GM21360 (cell line): ENCODE results near the gene NANOS1.
"Not testable (repeated sequence)": the region's sequence is repeated elsewhere in the genome, so short reads cannot be mapped to it uniquely, and the experiment has no call there.

Experiments used
- ATAC-seq: cut with Tn5 transposase; IDR thresholded peaks from one replicate; pipeline ENCODE4 v1.9.1; 2021; ENCODE audit warnings: mild to moderate bottlenecking, moderate library complexity; ENCODE audit not compliant: unreplicated experiment

NANOS1 gene

DNA sequence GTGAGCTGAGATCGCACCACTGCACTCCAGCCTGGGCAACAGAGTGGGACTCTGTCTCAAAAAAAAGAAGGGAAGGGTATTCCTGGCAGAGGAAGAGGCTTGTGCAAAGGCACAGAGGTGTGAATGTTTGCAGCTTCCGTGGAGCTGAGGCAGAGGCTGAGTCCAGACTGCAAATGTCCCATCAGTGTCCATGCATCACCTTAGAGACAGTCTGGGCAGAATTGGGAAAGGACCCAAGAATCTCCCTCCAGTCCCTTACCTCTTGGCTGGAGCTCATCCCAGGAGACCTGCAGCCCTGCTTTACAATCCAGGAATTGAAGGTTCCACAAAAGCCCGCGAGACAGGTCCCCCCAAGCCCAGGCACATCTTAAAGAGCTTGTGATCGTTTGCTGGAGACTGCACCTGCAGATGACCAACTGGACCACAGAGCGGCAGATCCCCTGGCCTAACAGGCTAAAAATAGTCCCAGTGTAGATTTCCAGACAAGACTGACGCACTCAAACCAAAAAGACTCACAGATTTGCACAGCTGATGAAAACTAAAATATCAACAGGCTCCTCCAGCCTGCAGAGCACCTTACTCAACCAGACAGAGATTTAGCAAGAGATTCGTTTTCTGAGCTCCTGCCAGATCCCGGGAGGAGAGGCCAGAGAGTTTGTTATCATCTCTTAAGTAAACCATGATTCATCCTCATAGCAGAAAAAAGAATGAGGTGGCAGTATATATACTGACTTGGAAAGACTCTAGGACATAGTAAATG, 22.9 kb upstream of the NANOS1 start:
- no peak for ATAC-seq

- no peak for ATAC-seq
Measured at GRCh38 chr10:119007211-119007574, 22.3 kb upstream of the NANOS1 start.

- ATAC-seq = no peak
Measured at GRCh38 chr10:119020627-119020946, 8.9 kb upstream of the NANOS1 start.

DNA sequence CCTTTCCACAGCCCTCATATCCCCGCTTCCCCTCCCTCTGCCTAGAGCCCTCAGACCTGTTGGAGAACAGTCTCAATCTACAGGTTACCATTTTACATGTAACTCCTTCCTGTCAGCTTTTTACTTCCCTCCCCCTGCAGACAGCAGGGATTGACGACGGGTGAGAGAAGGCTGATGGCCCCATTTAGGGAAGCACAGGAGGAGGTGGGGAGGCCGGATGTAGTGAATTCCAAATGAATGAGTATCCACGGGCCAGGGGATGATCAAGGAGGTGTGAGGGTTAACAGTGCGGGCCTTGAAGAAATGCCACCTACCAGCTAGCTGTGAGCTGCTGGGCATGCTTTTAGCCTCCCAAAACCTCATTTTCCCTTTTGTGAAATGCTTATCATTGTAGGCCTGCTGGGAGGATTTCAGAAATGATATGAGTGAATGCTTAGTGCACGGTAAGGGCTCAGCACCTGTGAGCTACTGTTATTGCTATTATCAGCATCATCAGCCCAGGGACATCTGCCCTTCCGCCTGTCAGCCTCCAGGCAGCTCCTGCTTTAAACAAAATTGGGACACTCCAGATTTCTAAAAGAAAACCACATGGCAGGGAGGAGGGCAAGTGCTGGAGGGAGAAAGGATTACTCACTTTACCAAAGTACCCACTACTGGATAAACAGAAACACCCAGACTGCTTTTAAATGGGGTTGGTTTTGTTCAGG, 6.5 kb upstream of the NANOS1 start:
- no peak for ATAC-seq

GRCh38 chr10:119023553-119023868, 6.0 kb upstream of the NANOS1 start:
- ATAC-seq = no peak

- ATAC-seq = no peak
Measured at GRCh38 chr10:119024882-119025281, 4.6 kb upstream of the NANOS1 start.

- no peak for ATAC-seq
Measured at GRCh38 chr10:119025336-119025735, 4.2 kb upstream of the NANOS1 start.

GRCh38 chr10:119025776-119026175, 3.7 kb upstream of the NANOS1 start:
- no peak for ATAC-seq

- ATAC-seq = no peak
Measured at GRCh38 chr10:119026301-119027110, 3.0 kb upstream of the NANOS1 start.

DNA sequence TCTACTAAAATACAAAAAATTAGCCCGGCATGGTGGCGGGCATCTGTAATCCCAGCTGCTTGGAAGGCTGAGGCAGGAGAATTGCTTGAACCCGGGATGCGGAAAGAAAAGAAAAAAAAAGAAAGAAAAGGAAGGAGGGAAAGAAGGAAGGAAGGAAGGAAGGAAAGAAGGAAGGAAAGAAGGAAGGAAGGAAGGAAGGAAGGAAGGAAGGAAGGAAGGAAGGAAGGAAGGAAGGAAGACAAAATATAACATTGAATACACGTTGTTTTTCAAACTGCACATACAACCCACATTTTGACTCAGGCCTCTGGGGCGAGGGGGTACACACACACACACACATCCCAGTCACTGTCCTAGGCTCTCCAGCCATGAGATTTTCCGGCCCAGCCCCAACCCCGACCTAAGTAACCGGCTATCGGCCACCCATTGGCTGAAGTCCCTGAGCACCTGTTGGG, 1.0 kb upstream of the NANOS1 start:
- ATAC-seq = not testable (repeated sequence)

- ATAC-seq = peak; percentile 59
Measured at GRCh38 chr10:119028900-119029612, 458 bp upstream of the NANOS1 start.

DNA sequence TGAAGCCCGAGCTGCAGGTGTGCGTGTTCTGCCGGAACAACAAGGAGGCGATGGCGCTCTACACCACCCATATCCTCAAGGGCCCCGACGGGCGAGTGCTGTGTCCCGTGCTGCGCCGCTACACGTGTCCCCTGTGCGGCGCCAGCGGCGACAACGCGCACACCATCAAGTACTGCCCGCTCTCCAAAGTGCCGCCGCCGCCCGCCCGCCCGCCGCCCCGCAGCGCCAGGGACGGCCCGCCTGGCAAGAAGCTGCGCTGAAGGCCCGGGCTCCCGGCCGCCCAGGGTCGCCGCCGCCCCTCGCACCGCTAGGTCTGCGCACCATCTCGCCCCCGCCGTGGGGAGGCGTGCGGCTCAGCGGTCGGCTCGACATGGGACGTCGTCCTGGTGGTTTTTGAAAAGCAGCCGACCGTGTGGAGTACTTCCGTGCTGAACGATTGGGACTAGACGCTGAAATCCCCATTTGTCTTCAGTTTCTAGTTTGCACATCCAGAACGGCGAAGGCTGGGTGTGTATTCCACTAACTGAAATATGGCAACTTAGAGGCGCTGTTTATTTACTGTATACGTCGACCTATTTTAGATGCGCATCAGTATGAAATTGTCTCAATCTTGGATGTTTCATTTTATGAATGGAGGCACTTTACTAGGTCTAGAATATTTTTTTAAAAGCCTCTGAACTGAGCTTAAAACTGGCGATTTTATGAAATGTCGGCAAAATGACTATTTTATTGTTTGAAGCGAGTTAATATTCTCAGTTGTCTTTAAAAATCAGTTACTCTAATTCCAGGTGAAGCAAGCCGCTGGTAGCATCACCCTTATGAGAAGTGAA, 1.1 kb downstream of the NANOS1 start:
- peak; percentile 49 for ATAC-seq

- ATAC-seq = no peak
Measured at GRCh38 chr10:119031496-119032059, 2.1 kb downstream of the NANOS1 start.

DNA sequence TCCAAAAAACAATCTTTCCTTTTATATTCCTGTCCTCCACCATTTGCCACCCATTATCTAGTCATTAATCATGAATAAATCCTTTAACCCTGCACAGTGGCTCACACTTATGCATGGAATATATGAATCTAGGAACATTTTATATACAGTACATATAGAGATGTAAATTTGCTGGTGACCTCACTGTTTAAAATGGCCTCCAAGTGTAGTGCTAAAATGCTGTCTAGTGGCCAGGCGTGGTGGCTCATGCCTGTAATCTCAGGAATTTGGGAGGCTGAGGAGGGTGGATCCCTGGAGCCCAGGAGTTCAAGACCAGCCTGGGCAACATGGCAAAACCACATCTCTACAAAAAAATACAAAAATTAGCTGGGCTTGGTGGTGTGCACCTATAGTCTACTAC, 9.6 kb downstream of the NANOS1 start:
- ATAC-seq = no peak

GRCh38 chr10:119041326-119041725, 11.8 kb downstream of the NANOS1 start:
- ATAC-seq = no peak

DNA sequence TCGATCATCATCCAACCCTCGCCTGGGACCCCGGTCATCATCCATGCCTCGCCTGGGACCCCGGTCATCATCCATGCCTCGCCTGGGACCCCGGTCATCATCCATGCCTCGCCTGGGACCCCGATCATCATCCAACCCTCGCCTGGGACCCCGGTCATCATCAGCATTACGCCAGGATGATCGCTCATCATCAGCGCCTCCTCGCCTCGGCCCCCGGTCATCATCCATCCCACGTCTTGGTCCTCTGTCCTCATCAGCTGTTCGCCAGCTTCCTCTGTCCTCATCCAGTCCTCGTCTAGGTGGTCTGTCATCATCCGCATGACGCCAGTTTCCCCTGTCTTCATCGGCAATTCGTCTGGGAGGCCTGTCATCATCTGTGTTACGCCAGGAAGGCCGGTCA, 12.7 kb downstream of the NANOS1 start:
- no peak for ATAC-seq

- ATAC-seq = no peak
Measured at GRCh38 chr10:119045561-119045960, 16.0 kb downstream of the NANOS1 start.

DNA sequence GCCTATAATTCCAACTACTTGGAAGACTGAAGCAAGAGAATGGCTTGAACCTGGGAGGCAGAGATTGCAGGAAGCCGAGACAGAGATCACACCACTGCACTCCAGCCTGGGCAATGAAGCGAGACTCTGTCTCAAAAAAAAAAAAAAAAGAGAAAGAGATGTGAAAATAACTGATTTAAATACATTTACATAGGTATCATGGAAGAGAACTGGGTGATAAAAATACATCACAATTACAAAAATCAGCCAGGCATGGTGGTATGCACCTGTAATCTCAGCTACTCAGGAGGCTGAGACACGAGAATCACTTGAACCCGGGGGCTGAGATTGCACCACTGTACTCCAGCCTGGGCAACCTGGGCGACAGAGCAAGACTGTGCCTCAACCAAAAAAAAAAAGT, 19.8 kb downstream of the NANOS1 start:
- ATAC-seq = no peak

- no peak for ATAC-seq
Measured at GRCh38 chr10:119049777-119050176, 20.3 kb downstream of the NANOS1 start.

GRCh38 chr10:119051775-119052174, 22.3 kb downstream of the NANOS1 start:
- ATAC-seq = no peak
